H9 (cell line): ENCODE results near the gene FRRS1L. TPM values are rescaled to one million over a fixed set of nuclear protein-coding genes. Genes with fewer than 3 reads are reported as not detected.

ENCODE experiments used
- DNase-seq: peaks from one replicate; pipeline ENCODE4 v3.0.0-alpha.2; 2017
- H2AFZ ChIP-seq: one replicate; pipeline ENCODE4 v1.6.1; 2013; ENCODE audit warnings: mild to moderate bottlenecking, low read length, control low read depth, moderate library complexity
- H2AK5ac ChIP-seq: 2 replicates; pipeline ENCODE4 v1.6.1; 2013; ENCODE audit warnings: low read length, control low read depth, mixed read lengths; ENCODE audit not compliant: insufficient read length
- H2BK120ac ChIP-seq: one replicate; pipeline ENCODE4 v1.6.1; 2013; ENCODE audit warnings: low read depth, mild to moderate bottlenecking, low read length, control low read depth, inconsistent platforms; ENCODE audit not compliant: poor library complexity, severe bottlenecking
- H2BK12ac ChIP-seq: 2 replicates; pipeline ENCODE4 v1.6.1; 2013; ENCODE audit warnings: low read length, control low read depth, mixed read lengths, low read depth; ENCODE audit not compliant: insufficient read length
- H2BK15ac ChIP-seq: 2 replicates; pipeline ENCODE4 v1.6.1; 2013; ENCODE audit warnings: low read depth, low read length, control low read depth
- H2BK20ac ChIP-seq: one replicate; pipeline ENCODE4 v1.6.1; 2013; ENCODE audit warnings: low read depth, mild to moderate bottlenecking, low read length, control low read depth, inconsistent platforms; ENCODE audit not compliant: poor library complexity, severe bottlenecking
- H2BK5ac ChIP-seq: 2 replicates; pipeline ENCODE4 v1.6.1; 2013; ENCODE audit warnings: low read length, control low read depth, mixed read lengths; ENCODE audit not compliant: insufficient read length
- H3K14ac ChIP-seq: 2 replicates; pipeline ENCODE4 v1.6.1; 2013; ENCODE audit warnings: low read length, control low read depth; ENCODE audit not compliant: insufficient read depth
- H3K18ac ChIP-seq: 2 replicates; pipeline ENCODE4 v1.6.1; 2013; ENCODE audit warnings: low read depth, mild to moderate bottlenecking, mixed read lengths, low read length, control low read depth; ENCODE audit not compliant: insufficient read length
- H3K23ac ChIP-seq: 2 replicates; pipeline ENCODE4 v1.6.1; 2013; ENCODE audit warnings: low read length, control low read depth, mixed read lengths, low read depth; ENCODE audit not compliant: insufficient read length
- H3K23me2 ChIP-seq: 2 replicates; pipeline ENCODE4 v1.6.1; 2013; ENCODE audit warnings: low read depth, mild to moderate bottlenecking, mixed read lengths, low read length, control low read depth; ENCODE audit not compliant: insufficient read length, poor library complexity, severe bottlenecking
- H3K27ac ChIP-seq: 2 replicates; pipeline ENCODE4 v1.5.1; 2013; ENCODE audit warnings: low read length, control low read depth, mixed read lengths, low read depth; ENCODE audit not compliant: insufficient read length
- H3K27me3 ChIP-seq: 2 replicates; pipeline ENCODE4 v1.6.1; 2013; ENCODE audit warnings: low read length, control low read depth, inconsistent platforms; ENCODE audit not compliant: insufficient read depth
- H3K4ac ChIP-seq: 2 replicates; pipeline ENCODE4 v1.6.1; 2013; ENCODE audit warnings: low read depth, mild to moderate bottlenecking, control low read depth, inconsistent platforms, low read length, moderate library complexity
- H3K4me1 ChIP-seq: 2 replicates; pipeline ENCODE4 v1.6.1; 2013; ENCODE audit warnings: low read length, control low read depth, inconsistent platforms; ENCODE audit not compliant: insufficient read depth
- H3K4me2 ChIP-seq: 2 replicates; pipeline ENCODE4 v1.6.1; 2013; ENCODE audit warnings: low read length, control low read depth, mixed read lengths; ENCODE audit not compliant: insufficient read length, insufficient read depth
- H3K56ac ChIP-seq: 2 replicates; pipeline ENCODE4 v1.6.1; 2013; ENCODE audit warnings: low read depth, mild to moderate bottlenecking, mixed read lengths, low read length, control low read depth; ENCODE audit not compliant: insufficient read length
- H3K79me1 ChIP-seq: 2 replicates; pipeline ENCODE4 v1.6.1; 2013; ENCODE audit warnings: low read depth, mild to moderate bottlenecking, moderate library complexity, low read length, control low read depth, inconsistent platforms; ENCODE audit not compliant: insufficient read depth, poor library complexity, severe bottlenecking
- H3K79me2 ChIP-seq: 2 replicates; pipeline ENCODE4 v1.6.1; 2013; ENCODE audit warnings: low read length, control low read depth, inconsistent platforms; ENCODE audit not compliant: insufficient read depth
- H3K9ac ChIP-seq: 2 replicates; pipeline ENCODE4 v1.6.1; 2013; ENCODE audit warnings: low read length, control low read depth, mixed read lengths; ENCODE audit not compliant: insufficient read length; ENCODE audit errors: extremely low read depth
- H3K9me3 ChIP-seq: one replicate; pipeline ENCODE4 v1.6.1; 2013; ENCODE audit warnings: low read depth, low read length, inconsistent platforms; ENCODE audit not compliant: control insufficient read depth
- H3T11ph ChIP-seq: one replicate; pipeline ENCODE4 v1.6.1; 2013; ENCODE audit warnings: mild to moderate bottlenecking, low read length, control low read depth, inconsistent platforms
- H4K20me1 ChIP-seq: one replicate; pipeline ENCODE4 v1.6.1; 2013; ENCODE audit not compliant: control insufficient read depth, insufficient read length, insufficient read depth
- H4K5ac ChIP-seq: 2 replicates; pipeline ENCODE4 v1.6.1; 2013; ENCODE audit warnings: low read depth, mild to moderate bottlenecking, mixed read lengths, low read length, control low read depth; ENCODE audit not compliant: insufficient read length
- H4K8ac ChIP-seq: replicated peaks from 2 replicates; pipeline ENCODE4 v1.6.1; 2013; ENCODE audit warnings: low read length, control low read depth, mixed read lengths, low read depth; ENCODE audit not compliant: insufficient read length
- H4K91ac ChIP-seq: 2 replicates; pipeline ENCODE4 v1.6.1; 2013; ENCODE audit warnings: low read depth, mild to moderate bottlenecking, moderate library complexity, mixed read lengths, low read length, control low read depth; ENCODE audit not compliant: insufficient read length
- H3K27ac Mint-ChIP-seq, 3 experiments: 2 replicates in 2 of 3; 3 replicates in 1 of 3; pipeline ENCODE4 v1.8.0; 2020 to 2021; ENCODE audit warnings: mixed read lengths in 3 of 3, mild to moderate bottlenecking in 1 of 3, moderate library complexity in 1 of 3
- H3K27me3 Mint-ChIP-seq: 2 replicates; pipeline ENCODE4 v1.8.0; 2021; ENCODE audit warnings: low read depth, mild to moderate bottlenecking, moderate library complexity, mixed read lengths
- H3K36me3 Mint-ChIP-seq, 3 experiments: 2 replicates in 2 of 3; 3 replicates in 1 of 3; pipeline ENCODE4 v1.8.0; 2020 to 2021; ENCODE audit warnings: low read depth in 3 of 3, mixed read lengths in 3 of 3; ENCODE audit not compliant: insufficient read depth in 1 of 3
- H3K4me1 Mint-ChIP-seq, 2 experiments: 2 replicates each; pipeline ENCODE4 v1.8.0; 2020; ENCODE audit warnings: mixed read lengths in 2 of 2
- H3K4me3 Mint-ChIP-seq, 2 experiments: 2 replicates in 1 of 2; 3 replicates in 1 of 2; pipeline ENCODE4 v1.8.0; 2020 to 2021; ENCODE audit warnings: mild to moderate bottlenecking in 2 of 2, mixed read lengths in 2 of 2, moderate library complexity in 1 of 2
- H3K9me3 Mint-ChIP-seq, 2 experiments: 2 replicates in 1 of 2; 3 replicates in 1 of 2; pipeline ENCODE4 v1.8.0; 2020; ENCODE audit warnings: mild to moderate bottlenecking in 2 of 2, mixed read lengths in 2 of 2, moderate library complexity in 1 of 2
- WGBS: extraction: QIAGEN DNeasy Blood & Tissue Kit; methylation state at CpG from one replicate; pipeline ENCODE4 v1.1.7; 2013; ENCODE audit warnings: missing lambda C conversion rate, low lambda C conversion rate, mixed read lengths; ENCODE audit not compliant: insufficient read length; ENCODE audit errors: extremely low coverage; 5-methylcytosine and 5-hydroxymethylcytosine counted together
- total RNA-seq: library from RNA; stranded (reverse); gene quantifications from 2 replicates; pipeline ENCODE4 v1.2.1, GENCODE V29; 2021
- TF ChIP-seq, protein P1 (sequence below): fragments of 200-600 bp; sonication (generic); conservative IDR thresholded peaks from 3 replicates; pipeline ENCODE4 v1.8.0; 2021; ENCODE audit warnings: antibody characterized with exemption, mild to moderate bottlenecking

The FRRS1L gene
- total RNA-seq, 1 experiment from 2014 or later = 3.3 TPM

DNA sequence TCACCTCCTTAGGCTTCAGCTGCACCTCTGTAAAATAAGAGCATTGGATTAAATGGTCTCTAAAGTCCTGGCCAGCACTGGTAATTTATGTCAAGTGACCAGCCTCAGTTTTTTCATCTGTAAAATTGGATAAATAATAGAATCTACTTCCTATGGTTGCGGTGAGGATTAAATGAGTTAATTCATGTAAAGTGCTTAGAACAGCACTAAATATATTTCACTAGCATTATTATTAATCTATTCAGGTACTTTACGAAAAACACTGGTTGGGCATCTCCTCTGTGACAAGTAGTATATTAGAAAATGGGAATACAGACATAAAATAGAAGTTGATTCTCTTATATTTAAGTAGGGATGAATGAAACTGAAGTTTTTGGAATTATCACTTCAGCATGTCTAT is 33.5 kb downstream of the FRRS1L start:
- Mint-ChIP-seq H3K27me3 (no peaks in the 10 kb centered on the region), H3K4me3 (no peak overlapping the region), H3K4me1 (no peaks in the 10 kb centered on the region), H3K36me3 (no peaks in the 10 kb centered on the region), H3K9me3 (no peaks in the 10 kb centered on the region), H3K27ac (no peak overlapping the region)
- H2BK12ac ChIP-seq = no peak overlapping the region
- no peak overlapping the region for H3K4me2 ChIP-seq
- no peak overlapping the region for H2AK5ac ChIP-seq
- no peaks in the 10 kb centered on the region for H3K79me2 ChIP-seq
- no peak overlapping the region for H3K14ac ChIP-seq
- H2BK20ac ChIP-seq = no peak overlapping the region
- WGBS = no CpG with 5 or more reads among the region's 2 CpGs
- no peak overlapping the region for H2BK120ac ChIP-seq
- no peak overlapping the region for H3K27ac ChIP-seq
- H4K91ac ChIP-seq = no peak overlapping the region
- H3K79me1 ChIP-seq = no peaks in the 10 kb centered on the region
- H3K4me1 ChIP-seq = no peaks in the 10 kb centered on the region
- H4K20me1 ChIP-seq = no peaks in the 10 kb centered on the region
- H3K23ac ChIP-seq = no peak overlapping the region
- no peak for DNase-seq
- no peak overlapping the region for H3K9ac ChIP-seq
- TF ChIP-seq, protein P1, sequence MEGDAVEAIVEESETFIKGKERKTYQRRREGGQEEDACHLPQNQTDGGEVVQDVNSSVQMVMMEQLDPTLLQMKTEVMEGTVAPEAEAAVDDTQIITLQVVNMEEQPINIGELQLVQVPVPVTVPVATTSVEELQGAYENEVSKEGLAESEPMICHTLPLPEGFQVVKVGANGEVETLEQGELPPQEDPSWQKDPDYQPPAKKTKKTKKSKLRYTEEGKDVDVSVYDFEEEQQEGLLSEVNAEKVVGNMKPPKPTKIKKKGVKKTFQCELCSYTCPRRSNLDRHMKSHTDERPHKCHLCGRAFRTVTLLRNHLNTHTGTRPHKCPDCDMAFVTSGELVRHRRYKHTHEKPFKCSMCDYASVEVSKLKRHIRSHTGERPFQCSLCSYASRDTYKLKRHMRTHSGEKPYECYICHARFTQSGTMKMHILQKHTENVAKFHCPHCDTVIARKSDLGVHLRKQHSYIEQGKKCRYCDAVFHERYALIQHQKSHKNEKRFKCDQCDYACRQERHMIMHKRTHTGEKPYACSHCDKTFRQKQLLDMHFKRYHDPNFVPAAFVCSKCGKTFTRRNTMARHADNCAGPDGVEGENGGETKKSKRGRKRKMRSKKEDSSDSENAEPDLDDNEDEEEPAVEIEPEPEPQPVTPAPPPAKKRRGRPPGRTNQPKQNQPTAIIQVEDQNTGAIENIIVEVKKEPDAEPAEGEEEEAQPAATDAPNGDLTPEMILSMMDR = no peak
- no peak overlapping the region for H3K18ac ChIP-seq
- no peaks in the 10 kb centered on the region for H3K9me3 ChIP-seq
- H2BK5ac ChIP-seq = no peak overlapping the region
- no peaks in the 10 kb centered on the region for H3K27me3 ChIP-seq
- no peak overlapping the region for H3K4ac ChIP-seq
- H3T11ph ChIP-seq = no peak overlapping the region
- no peak overlapping the region for H2AFZ ChIP-seq
- H4K8ac ChIP-seq = no peak overlapping the region
- H3K23me2 ChIP-seq = no peaks in the 10 kb centered on the region
- H3K56ac ChIP-seq = no peak overlapping the region
- no peak overlapping the region for H4K5ac ChIP-seq
- no peak overlapping the region for H2BK15ac ChIP-seq
